ENCODE measurements around the gene SEC16B. TPM values are rescaled to one million over a fixed set of nuclear protein-coding genes. Genes with fewer than 3 reads are reported as not detected.

SEC16B gene
- total RNA-seq, 2 donors from 2014 or later, result 0.90 to 1.7 TPM

DNA sequence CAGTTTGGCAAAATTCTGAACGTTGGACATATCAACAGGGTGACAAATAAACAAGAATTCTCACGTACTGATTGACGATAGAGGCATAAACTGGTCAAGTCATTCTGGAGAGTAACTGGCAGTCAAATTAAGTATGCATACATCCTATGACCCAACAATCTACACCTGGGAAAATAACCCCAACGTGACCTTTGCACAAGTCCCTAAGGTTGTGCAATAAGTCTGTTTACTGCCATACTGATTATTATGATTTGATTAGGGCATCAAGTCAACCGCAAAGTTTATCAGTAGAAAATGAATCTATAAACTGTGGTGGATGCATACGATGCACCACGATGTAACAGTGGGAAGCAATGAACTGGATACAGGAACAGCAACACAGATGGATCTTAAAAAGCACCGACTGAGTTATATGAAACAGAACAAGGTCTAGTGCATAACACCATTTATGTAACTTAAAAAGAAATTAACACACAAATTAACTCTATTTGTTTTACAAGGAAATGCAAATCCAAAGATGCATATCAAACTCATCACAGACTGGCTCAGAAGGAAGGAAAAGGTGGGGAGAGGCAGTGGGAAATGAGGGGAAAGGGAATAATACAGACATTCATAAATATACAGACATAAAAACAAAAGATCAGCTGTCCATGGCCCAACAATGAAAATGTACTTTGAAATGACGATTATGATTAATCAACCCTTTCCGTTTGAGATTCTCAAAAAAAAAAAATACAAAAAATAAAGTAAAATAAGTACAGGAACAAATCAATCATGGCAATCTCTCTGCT is 41.0 kb upstream of the SEC16B start:
- H3K4me1 Mint-ChIP-seq, result peaks cover 6% of the 10 kb centered on the region
- no peak overlapping the region for H3K4me3 ChIP-seq (ENCODE audit: low read length)
- H3K4me3 Mint-ChIP-seq, result no peak overlapping the region
- no peaks in the 10 kb centered on the region for H3K9me3 ChIP-seq (ENCODE audit: control insufficient read depth, low read length)
- DNase-seq, result no peak
- TF ChIP-seq, protein P1, sequence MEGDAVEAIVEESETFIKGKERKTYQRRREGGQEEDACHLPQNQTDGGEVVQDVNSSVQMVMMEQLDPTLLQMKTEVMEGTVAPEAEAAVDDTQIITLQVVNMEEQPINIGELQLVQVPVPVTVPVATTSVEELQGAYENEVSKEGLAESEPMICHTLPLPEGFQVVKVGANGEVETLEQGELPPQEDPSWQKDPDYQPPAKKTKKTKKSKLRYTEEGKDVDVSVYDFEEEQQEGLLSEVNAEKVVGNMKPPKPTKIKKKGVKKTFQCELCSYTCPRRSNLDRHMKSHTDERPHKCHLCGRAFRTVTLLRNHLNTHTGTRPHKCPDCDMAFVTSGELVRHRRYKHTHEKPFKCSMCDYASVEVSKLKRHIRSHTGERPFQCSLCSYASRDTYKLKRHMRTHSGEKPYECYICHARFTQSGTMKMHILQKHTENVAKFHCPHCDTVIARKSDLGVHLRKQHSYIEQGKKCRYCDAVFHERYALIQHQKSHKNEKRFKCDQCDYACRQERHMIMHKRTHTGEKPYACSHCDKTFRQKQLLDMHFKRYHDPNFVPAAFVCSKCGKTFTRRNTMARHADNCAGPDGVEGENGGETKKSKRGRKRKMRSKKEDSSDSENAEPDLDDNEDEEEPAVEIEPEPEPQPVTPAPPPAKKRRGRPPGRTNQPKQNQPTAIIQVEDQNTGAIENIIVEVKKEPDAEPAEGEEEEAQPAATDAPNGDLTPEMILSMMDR (conservative IDR thresholded peaks at IDR 0.05), result no peak
- no peaks in the 10 kb centered on the region for H3K36me3 ChIP-seq (ENCODE audit: control insufficient read depth, insufficient read depth, low read length)
- H3K27me3 ChIP-seq (ENCODE audit: control insufficient read depth, insufficient read depth, low read length, poor library complexity, severe bottlenecking), result no peaks in the 10 kb centered on the region
- no peak overlapping the region for H3K9ac ChIP-seq (ENCODE audit: extremely low read depth, low read length, poor library complexity, severe bottlenecking)
- peaks cover 4% of the 10 kb centered on the region for H3K36me3 Mint-ChIP-seq (ENCODE audit: low read depth)
- H3K27ac ChIP-seq (ENCODE audit: low read depth, low read length), result no peak overlapping the region
- no peaks in the 10 kb centered on the region for H3K9me3 Mint-ChIP-seq
- 84 to 97% methylated on average over 7 to 10 of the region's 10 CpGs for WGBS, 2 experiments (ENCODE audit: insufficient coverage in 1 of 2, insufficient read length in 1 of 2)
- no peak overlapping the region for H3K27ac Mint-ChIP-seq
- no peaks in the 10 kb centered on the region for H3K27me3 Mint-ChIP-seq (ENCODE audit: insufficient read depth)
- no peaks in the 10 kb centered on the region for H3K4me1 ChIP-seq (ENCODE audit: control insufficient read depth, insufficient read depth, low read length)

DNA sequence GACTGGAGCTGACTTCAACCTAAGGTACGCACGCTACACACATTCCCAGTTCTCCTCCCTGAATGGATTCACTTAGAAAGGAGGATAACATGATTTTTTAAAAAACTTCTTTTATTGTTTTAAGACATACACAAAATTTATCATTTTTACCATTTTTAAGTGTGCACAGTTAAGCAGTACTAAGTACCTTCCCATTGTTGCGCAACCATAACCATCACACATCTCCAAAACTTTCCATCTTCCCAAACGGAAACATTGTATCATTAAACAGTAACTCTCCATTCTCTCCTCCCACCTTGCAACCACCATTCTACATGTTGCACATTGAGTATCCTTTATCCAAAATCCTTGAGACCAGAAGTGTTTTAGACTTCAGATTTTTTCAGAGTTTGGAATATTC is 36.2 kb upstream of the SEC16B start:
- Mint-ChIP-seq H3K9me3 (no peaks in the 10 kb centered on the region), H3K4me3 (no peak overlapping the region), H3K27me3 (ENCODE audit: insufficient read depth) (peaks cover 5% of the 10 kb centered on the region), H3K4me1 (peaks cover 2% of the 10 kb centered on the region), H3K36me3 (ENCODE audit: low read depth) (no peaks in the 10 kb centered on the region), H3K27ac (no peak overlapping the region)
- no peak overlapping the region for H3K4me3 ChIP-seq (ENCODE audit: low read length)
- H3K27me3 ChIP-seq (ENCODE audit: control insufficient read depth, insufficient read depth, low read length, poor library complexity, severe bottlenecking), result no peaks in the 10 kb centered on the region
- H3K36me3 ChIP-seq (ENCODE audit: control insufficient read depth, insufficient read depth, low read length), result no peaks in the 10 kb centered on the region
- WGBS, 2 experiments (ENCODE audit: insufficient coverage in 1 of 2, insufficient read length in 1 of 2), result 88 to 100% methylated on average over 2 to 4 of the region's 4 CpGs
- no peak overlapping the region for H3K9ac ChIP-seq (ENCODE audit: extremely low read depth, low read length, poor library complexity, severe bottlenecking)
- TF ChIP-seq, protein P1 (conservative IDR thresholded peaks at IDR 0.05), result no peak
- no peaks in the 10 kb centered on the region for H3K9me3 ChIP-seq (ENCODE audit: control insufficient read depth, low read length)
- H3K4me1 ChIP-seq (ENCODE audit: control insufficient read depth, insufficient read depth, low read length), result no peaks in the 10 kb centered on the region
- no peak overlapping the region for H3K27ac ChIP-seq (ENCODE audit: low read depth, low read length)
- no peak for DNase-seq

DNA sequence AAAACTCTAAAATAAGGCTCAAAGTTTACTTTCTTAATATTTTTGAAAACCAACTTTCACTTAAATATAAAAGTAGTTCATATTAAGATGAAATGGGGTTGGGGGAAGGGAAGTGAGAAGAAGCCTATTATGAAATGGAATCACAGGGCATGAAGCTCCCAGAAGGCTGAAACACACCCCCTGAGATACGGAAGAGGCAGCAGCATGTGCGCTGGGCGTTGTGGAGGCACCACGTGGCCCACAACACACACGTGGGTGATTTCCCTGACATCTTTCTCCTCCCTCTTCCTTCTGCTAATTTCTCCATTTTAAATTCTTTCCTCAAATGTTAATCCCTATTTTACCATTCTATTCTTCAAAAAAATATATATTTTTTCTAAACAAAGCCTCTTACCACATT is 35.6 kb upstream of the SEC16B start:
- no peaks in the 10 kb centered on the region for H3K4me1 Mint-ChIP-seq
- Histone ChIP-seq H3K27me3 (ENCODE audit: control insufficient read depth, insufficient read depth, low read length, poor library complexity, severe bottlenecking) (no peaks in the 10 kb centered on the region), H3K9ac (ENCODE audit: extremely low read depth, low read length, poor library complexity, severe bottlenecking) (no peak overlapping the region), H3K9me3 (ENCODE audit: control insufficient read depth, low read length) (no peaks in the 10 kb centered on the region), H3K36me3 (ENCODE audit: control insufficient read depth, insufficient read depth, low read length) (no peaks in the 10 kb centered on the region), H3K4me1 (ENCODE audit: control insufficient read depth, insufficient read depth, low read length) (no peaks in the 10 kb centered on the region), H3K4me3 (ENCODE audit: low read length) (no peak overlapping the region), H3K27ac (ENCODE audit: low read depth, low read length) (no peak overlapping the region)
- H3K27ac Mint-ChIP-seq, result no peak overlapping the region
- peaks cover 5% of the 10 kb centered on the region for H3K27me3 Mint-ChIP-seq (ENCODE audit: insufficient read depth)
- H3K9me3 Mint-ChIP-seq, result no peaks in the 10 kb centered on the region
- TF ChIP-seq, protein P1 (conservative IDR thresholded peaks at IDR 0.05), result no peak
- WGBS, 2 experiments (ENCODE audit: insufficient coverage in 1 of 2, insufficient read length in 1 of 2), result 65 to 88% methylated on average over 2 to 5 of the region's 5 CpGs
- H3K36me3 Mint-ChIP-seq (ENCODE audit: low read depth), result no peaks in the 10 kb centered on the region
- H3K4me3 Mint-ChIP-seq, result no peak overlapping the region
- DNase-seq, result no peak

Data from endodermal cell (in vitro differentiated cells).